Large intestine (tissue), 3 donors: ENCODE results near the gene FGGY. TPM values are rescaled to one million over a fixed set of nuclear protein-coding genes. Genes with fewer than 3 reads are reported as not detected.
A peak's percentile ranks its signal among the peaks of the same experiment; 100 is the strongest.
"Not testable (repeated sequence)": the region's sequence is repeated elsewhere in the genome, so short reads cannot be mapped to it uniquely, and the experiment has no call there.

Experiments used
- DNase-seq, 2 donors: peaks; one replicate each; pipeline versions ENCODE4 v3.0.0 to v3.0.0-alpha.2; 2013
- H3K27ac ChIP-seq: one replicate; pipeline ENCODE4 v1.5.1; 2013; ENCODE audit warnings: low read length
- H3K27me3 ChIP-seq: 2 replicates; pipeline ENCODE4 v1.6.1; 2013; ENCODE audit warnings: low read length; ENCODE audit not compliant: control insufficient read depth, insufficient read depth
- H3K36me3 ChIP-seq: 2 replicates; pipeline ENCODE4 v1.6.1; 2013; ENCODE audit warnings: low read length; ENCODE audit not compliant: control insufficient read depth, insufficient read depth
- H3K4me1 ChIP-seq: one replicate; pipeline ENCODE4 v1.6.1; 2013; ENCODE audit warnings: low read length; ENCODE audit not compliant: control insufficient read depth, insufficient read depth
- H3K4me3 ChIP-seq: one replicate; pipeline ENCODE4 v1.5.1; 2013; ENCODE audit warnings: low read length
- H3K9me3 ChIP-seq: one replicate; pipeline ENCODE4 v1.6.1; 2013; ENCODE audit warnings: mild to moderate bottlenecking, low read depth, low read length, moderate library complexity; ENCODE audit not compliant: control insufficient read depth
- WGBS: methylation state at CpG from one replicate; pipeline ENCODE4 v1.1.5; 2013; ENCODE audit warnings: low lambda C conversion rate; ENCODE audit not compliant: insufficient coverage; 5-methylcytosine and 5-hydroxymethylcytosine counted together
- polyA plus RNA-seq: library from polyadenylated mRNA; unstranded; fragments of 120-200 nt; gene quantifications from one replicate; pipeline ENCODE4 v1.2.1, GENCODE V29; 2013

The FGGY gene
- polyA plus RNA-seq, 1 donor: 17.5 TPM

DNA sequence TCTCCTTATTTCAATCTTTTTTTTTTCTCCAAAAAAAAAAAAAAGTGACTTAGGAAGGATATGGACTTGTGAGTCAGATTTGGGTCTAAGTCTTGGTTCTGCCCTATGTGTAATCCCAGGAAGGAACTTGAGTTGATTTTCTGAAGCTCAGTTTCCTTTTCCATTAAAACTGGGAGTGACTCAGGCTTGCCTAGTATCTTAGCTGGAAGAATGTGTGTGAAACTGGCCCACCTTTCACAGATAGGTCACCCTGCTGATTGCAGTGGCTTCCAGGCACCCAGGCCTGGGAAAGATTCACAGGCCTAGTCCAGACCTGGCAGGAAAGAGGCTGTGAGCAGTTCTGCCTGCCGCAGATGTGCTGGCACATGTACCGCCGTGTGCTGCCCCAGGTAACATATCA, 299.5 kb downstream of the FGGY start:
- DNase-seq: peak; percentile 36 to 73
- no peaks in the 10 kb centered on the region for H3K9me3 ChIP-seq
- no peaks in the 10 kb centered on the region for H3K36me3 ChIP-seq
- WGBS: no CpG with 5 or more reads among the region's 3 CpGs
- H3K4me1 ChIP-seq: peaks cover 39% of the 10 kb centered on the region
- no peaks in the 10 kb centered on the region for H3K27me3 ChIP-seq
- peak overlapping the region; percentile 83 for H3K27ac ChIP-seq
- no peak overlapping the region for H3K4me3 ChIP-seq

DNA sequence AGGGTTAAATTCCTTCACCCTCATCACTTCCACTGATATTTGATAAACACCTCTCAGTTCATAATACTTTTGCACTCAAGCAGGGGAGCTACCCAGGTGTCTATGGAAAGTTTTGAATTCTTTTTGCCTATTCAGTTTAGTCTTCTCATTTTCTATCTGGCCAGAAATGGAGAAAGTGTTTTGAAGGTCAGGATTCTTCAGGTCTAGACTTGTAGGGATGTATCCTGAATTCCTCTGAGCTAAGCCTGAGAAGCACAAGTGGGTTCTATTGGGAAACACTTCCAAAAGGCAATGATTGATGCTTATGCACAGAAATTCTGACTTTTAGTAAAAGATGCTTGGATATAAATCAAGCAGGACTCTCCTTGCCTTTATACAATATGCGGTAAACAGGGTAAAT, 300.1 kb downstream of the FGGY start:
- no peaks in the 10 kb centered on the region for H3K9me3 ChIP-seq
- H3K4me3 ChIP-seq: no peak overlapping the region
- 100% methylated on average over 1 of the region's 1 CpG for WGBS
- no peak for DNase-seq
- H3K36me3 ChIP-seq: no peaks in the 10 kb centered on the region
- H3K4me1 ChIP-seq: peaks cover 39% of the 10 kb centered on the region
- H3K27ac ChIP-seq: peak overlapping the region; percentile 83
- H3K27me3 ChIP-seq: no peaks in the 10 kb centered on the region

DNA sequence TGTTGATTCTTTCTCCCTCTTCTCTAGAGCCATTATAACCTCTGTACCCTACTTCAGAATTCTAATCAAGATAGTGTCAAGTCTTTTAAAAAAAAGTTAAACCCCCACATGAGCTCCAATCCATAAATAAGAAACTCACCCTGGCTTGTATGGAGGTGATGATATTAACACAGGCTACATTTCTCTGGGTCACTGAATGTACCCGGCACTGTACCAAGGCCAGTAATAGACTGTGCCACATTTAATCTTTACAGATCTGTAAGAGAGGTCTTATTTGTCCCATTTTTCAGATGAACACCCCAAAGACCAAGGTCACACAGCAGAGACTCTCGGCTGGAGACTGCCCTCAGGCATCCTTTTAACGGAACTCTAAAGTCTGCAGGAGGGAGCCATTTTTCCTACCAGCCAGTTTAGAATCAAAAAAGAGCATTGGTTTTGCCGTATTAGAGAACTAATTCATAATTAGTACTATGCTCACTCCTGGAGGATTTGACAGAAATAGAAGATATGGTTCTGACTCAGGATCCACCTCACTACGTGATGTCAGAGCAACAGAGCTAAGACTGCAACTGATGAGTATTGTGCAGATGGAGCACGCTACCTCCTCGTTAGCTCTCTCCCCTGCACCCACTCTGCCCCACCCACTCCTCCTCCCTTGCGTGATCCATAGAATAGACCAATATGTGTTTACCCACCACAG, 300.7 kb downstream of the FGGY start:
- Histone ChIP-seq H3K4me1 (peaks cover 39% of the 10 kb centered on the region), H3K9me3 (no peaks in the 10 kb centered on the region), H3K27me3 (no peaks in the 10 kb centered on the region), H3K36me3 (no peaks in the 10 kb centered on the region), H3K4me3 (no peak overlapping the region), H3K27ac (no peak overlapping the region)
- DNase-seq: no peak
- WGBS: no CpG with 5 or more reads among the region's 8 CpGs

DNA sequence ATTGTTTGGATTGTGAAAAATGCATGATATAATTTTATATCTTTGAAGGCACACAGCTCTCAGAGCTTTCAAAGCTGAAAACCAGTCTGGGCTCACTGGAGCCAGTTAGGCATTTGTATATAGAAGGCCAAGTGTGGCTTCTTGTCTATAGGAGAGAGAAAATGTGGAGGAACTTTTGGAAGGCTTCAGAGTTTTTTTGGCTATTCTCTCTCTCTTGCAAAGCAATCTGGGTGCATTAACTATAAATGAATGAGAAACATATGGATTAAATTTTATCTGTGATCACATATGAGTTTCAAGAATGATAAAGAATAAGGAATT, 301.2 kb downstream of the FGGY start:
- H3K36me3 ChIP-seq: no peaks in the 10 kb centered on the region
- DNase-seq: no peak
- no peak overlapping the region for H3K4me3 ChIP-seq
- H3K9me3 ChIP-seq: no peaks in the 10 kb centered on the region
- H3K27me3 ChIP-seq: no peaks in the 10 kb centered on the region
- no peak overlapping the region for H3K27ac ChIP-seq
- H3K4me1 ChIP-seq: peaks cover 37% of the 10 kb centered on the region

DNA sequence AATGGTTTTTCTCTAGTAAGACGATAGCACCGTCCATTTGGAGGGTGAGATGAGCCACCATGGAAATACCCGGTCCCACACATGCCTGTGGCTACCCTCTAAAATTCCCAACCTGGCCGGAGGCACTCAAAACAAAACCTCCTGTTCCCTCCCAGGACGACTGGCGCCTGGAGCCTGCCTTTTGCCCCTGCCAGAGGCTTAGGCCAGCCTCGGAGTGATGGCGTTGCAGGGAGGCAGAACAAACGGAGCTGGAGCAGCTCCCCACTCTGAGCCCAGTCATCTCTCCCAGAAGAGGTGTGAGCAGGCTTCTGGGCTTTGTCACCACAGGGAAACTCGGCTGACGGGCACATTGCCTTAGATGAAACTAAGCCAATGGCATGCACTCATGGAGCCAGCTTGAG, 304.1 kb downstream of the FGGY start:
- H3K4me3 ChIP-seq: no peak overlapping the region
- WGBS: no CpG with 5 or more reads among the region's 11 CpGs
- H3K27ac ChIP-seq: no peak overlapping the region
- no peaks in the 10 kb centered on the region for H3K9me3 ChIP-seq
- H3K36me3 ChIP-seq: no peaks in the 10 kb centered on the region
- H3K27me3 ChIP-seq: no peaks in the 10 kb centered on the region
- H3K4me1 ChIP-seq: peaks cover 9% of the 10 kb centered on the region
- DNase-seq: no peak

DNA sequence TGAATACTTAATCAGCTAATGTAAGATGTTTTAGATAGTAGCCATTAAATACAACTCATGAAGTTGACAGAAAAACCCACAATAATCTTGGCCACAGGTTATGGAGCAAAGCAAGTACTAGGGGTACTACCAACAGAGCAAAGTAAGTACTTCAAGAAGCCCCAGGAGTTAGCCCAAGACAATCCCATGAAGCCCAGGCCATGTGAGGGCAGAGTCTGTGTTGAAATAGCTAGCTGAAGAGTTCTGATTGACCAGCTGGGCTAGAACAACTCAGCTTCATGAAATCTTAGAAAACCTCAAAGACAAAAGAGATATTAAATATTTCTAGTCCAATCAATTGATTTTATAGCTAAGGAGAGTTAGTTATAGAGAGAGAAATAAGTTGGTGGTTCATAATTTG, 304.9 kb downstream of the FGGY start:
- no peaks in the 10 kb centered on the region for H3K27me3 ChIP-seq
- no peak overlapping the region for H3K27ac ChIP-seq
- no peak overlapping the region for H3K4me3 ChIP-seq
- DNase-seq: no peak
- no peaks in the 10 kb centered on the region for H3K9me3 ChIP-seq
- peaks cover under 1% of the 10 kb centered on the region for H3K4me1 ChIP-seq
- no peaks in the 10 kb centered on the region for H3K36me3 ChIP-seq

DNA sequence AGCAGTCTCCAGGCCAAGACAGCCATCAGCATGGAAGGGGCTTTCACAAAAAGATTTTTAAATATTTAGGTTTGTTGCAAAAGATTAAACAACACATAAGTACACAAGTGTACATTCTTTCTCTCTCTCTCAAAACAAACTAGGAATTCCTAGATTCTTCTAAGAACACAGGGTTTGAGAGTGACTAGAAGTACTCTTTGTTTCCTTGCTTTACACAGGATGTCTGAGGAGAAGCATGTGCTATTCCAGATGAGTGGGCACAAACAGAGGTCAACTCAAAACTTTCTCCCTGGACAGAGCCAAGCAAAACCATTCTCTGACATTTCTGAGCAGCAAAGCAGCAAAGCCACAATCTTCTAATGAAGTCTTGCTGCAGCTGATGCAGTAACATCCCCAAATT, 307.3 kb downstream of the FGGY start:
- H3K27me3 ChIP-seq: no peaks in the 10 kb centered on the region
- no peak overlapping the region for H3K4me3 ChIP-seq
- peaks cover 9% of the 10 kb centered on the region for H3K36me3 ChIP-seq
- DNase-seq: no peak
- no peaks in the 10 kb centered on the region for H3K4me1 ChIP-seq
- no peak overlapping the region for H3K27ac ChIP-seq
- H3K9me3 ChIP-seq: no peaks in the 10 kb centered on the region

DNA sequence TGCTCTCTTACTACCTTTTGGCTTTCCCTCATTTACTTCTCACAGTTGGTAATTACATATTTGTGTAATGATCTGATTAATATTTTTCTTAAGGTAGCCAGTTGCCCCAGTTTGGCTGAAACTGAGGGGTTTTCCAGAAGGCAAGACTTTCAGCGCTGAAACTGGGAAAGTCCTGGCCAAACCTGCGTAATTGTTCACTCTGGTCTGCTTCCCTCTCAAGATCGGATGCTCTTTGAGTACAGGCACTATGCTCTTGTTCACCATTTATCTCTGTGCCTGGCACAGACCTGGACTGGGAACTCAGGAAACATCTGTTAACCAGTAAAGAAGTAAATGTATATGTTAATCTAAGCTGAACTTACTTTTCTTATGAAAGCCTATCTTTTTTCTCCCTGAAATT, 308.3 kb downstream of the FGGY start:
- H3K9me3 ChIP-seq: no peaks in the 10 kb centered on the region
- no peak overlapping the region for H3K27ac ChIP-seq
- no peaks in the 10 kb centered on the region for H3K4me1 ChIP-seq

DNA sequence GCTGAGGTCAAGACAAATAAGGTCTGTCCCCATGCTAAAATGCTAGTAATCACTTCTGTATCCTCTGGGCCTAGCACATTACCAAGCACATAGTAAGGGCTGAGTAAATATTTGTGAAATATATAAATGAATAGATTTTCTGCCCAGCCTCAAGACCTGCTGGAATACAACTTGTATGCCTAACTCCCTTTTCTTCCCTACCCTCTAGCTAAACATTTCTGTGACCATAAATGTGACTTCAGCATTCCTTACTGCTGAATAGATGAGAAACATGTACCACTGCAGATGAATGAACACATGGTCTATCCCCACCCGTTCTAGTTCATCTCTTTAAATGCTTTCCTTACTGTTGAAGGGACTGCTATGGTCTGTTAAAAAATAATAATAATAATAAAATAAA, 308.9 kb downstream of the FGGY start:
- no peaks in the 10 kb centered on the region for H3K27me3 ChIP-seq
- H3K4me1 ChIP-seq: no peaks in the 10 kb centered on the region
- no peak for DNase-seq
- no peak overlapping the region for H3K4me3 ChIP-seq
- peaks cover 20% of the 10 kb centered on the region for H3K36me3 ChIP-seq
- 0% methylated on average over 1 of the region's 1 CpG for WGBS
- no peak overlapping the region for H3K27ac ChIP-seq
- H3K9me3 ChIP-seq: peaks cover 4% of the 10 kb centered on the region

More for the DNA sequence above, 308.3 kb downstream of the FGGY start:
- no CpG with 5 or more reads among the region's 3 CpGs for WGBS
- Histone ChIP-seq H3K4me3 (no peak overlapping the region), H3K36me3 (peaks cover 17% of the 10 kb centered on the region), H3K27me3 (no peaks in the 10 kb centered on the region)
- no peak for DNase-seq

DNA sequence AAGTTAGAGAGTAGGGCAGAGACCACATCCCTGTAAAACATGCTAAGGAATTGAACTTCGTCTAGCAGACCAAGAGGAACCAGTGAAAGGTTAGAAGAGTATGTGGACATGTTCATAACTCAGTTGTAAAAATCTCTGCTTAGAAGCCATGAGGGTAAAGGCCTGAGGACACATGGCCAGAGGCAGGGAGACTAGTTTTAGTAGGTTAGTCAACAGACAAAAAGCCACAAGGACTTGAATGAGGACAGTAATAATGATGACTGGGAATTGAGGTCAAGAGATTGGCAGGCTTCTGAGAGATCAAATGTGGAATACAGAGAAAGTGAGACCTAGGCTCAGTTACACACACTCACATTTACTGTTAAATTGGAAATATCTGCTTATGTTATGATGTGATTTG, 312.4 kb downstream of the FGGY start:
- no peaks in the 10 kb centered on the region for H3K4me1 ChIP-seq
- H3K4me3 ChIP-seq: no peak overlapping the region
- DNase-seq: no peak
- peaks cover 5% of the 10 kb centered on the region for H3K9me3 ChIP-seq
- H3K27ac ChIP-seq: no peak overlapping the region
- H3K27me3 ChIP-seq: no peaks in the 10 kb centered on the region
- 100% methylated on average over 1 of the region's 1 CpG for WGBS
- peaks cover 20% of the 10 kb centered on the region for H3K36me3 ChIP-seq

DNA sequence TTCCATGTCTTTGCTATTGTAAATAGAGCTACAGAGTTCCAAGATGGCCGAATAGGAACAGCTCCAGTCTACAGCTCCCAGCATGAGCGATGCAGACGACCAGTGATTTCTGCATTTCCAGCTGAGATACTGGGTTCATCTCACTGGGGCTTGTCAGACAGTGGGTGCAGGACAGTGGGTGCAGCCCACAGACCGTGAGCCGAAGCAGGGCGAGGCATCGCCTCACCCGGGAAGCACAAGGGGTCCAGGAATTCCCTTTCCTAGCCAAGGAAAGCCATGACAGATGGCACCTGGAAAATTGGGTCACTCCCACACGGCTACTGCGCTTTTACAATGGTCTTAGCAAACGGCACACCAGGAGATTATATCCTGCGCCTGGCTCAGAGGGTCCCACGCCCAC, 313.6 kb downstream of the FGGY start:
- H3K27me3 ChIP-seq, DNase-seq, H3K4me3 ChIP-seq, H3K9me3 ChIP-seq, H3K27ac ChIP-seq, H3K4me1 ChIP-seq: not testable (repeated sequence)
- H3K36me3 ChIP-seq: peaks cover 20% of the 10 kb centered on the region
- no CpG with 5 or more reads among the region's 13 CpGs for WGBS
